NCI-H345 treated with DMSO at 0.1 percent for 48 hours (cell line): Measurements from ENCODE around the gene SLC30A2.
"Not testable (repeated sequence)": the region's sequence is repeated elsewhere in the genome, so short reads cannot be mapped to it uniquely, and the experiment has no call there.

Experiments
- DNase-seq: peaks from one replicate; lab custom pipeline; 2025; ENCODE audit not compliant: unreplicated experiment; lab: John Stamatoyannopoulos, UW

SLC30A2 gene

GRCh38 chr1:26045722-26046245 is at the start of gene SLC30A2:
SLC30A2 (minus strand) TSS chr1:26046118; CDS start chr1:26045896, 222 bp downstream.
- DNase-seq: no peak

GRCh38 chr1:26094677-26095383 is 48.9 kb upstream of the SLC30A2 start:
- DNase-seq: peak; percentile 13

GRCh38 chr1:26094076-26094669 is 48.3 kb upstream of the SLC30A2 start:
- DNase-seq: peak; percentile 11

GRCh38 chr1:26093569-26093968 is 47.7 kb upstream of the SLC30A2 start:
- DNase-seq: not testable (repeated sequence)

- DNase-seq: no peak
These were observed 46.5 kb upstream of the SLC30A2 start for GRCh38 chr1:26092422-26092821.

GRCh38 chr1:26090893-26091292 is 45.0 kb upstream of the SLC30A2 start:
- DNase-seq: no peak

GRCh38 chr1:26089125-26089524 is 43.2 kb upstream of the SLC30A2 start:
- no peak for DNase-seq

- no peak for DNase-seq
These were observed 38.9 kb upstream of the SLC30A2 start for GRCh38 chr1:26084844-26085243.

GRCh38 chr1:26084091-26084561 is 38.2 kb upstream of the SLC30A2 start:
- no peak for DNase-seq

- DNase-seq: no peak
These were observed 37.3 kb upstream of the SLC30A2 start for GRCh38 chr1:26083208-26083607.

- DNase-seq: no peak
These were observed 36.1 kb upstream of the SLC30A2 start for GRCh38 chr1:26082020-26082350.

GRCh38 chr1:26081267-26082019 is 35.5 kb upstream of the SLC30A2 start:
- DNase-seq: no peak

- DNase-seq: no peak
These were observed 34.3 kb upstream of the SLC30A2 start for GRCh38 chr1:26079960-26080814.

GRCh38 chr1:26079178-26079563 is 33.3 kb upstream of the SLC30A2 start:
- no peak for DNase-seq

GRCh38 chr1:26078286-26079177 is 32.6 kb upstream of the SLC30A2 start:
- DNase-seq: no peak

GRCh38 chr1:26077524-26077923 is 31.6 kb upstream of the SLC30A2 start:
- DNase-seq: no peak

GRCh38 chr1:26075421-26076144 is 29.7 kb upstream of the SLC30A2 start:
- no peak for DNase-seq

- no peak for DNase-seq
These were observed 26.4 kb upstream of the SLC30A2 start for GRCh38 chr1:26072305-26072704.

- no peak for DNase-seq
These were observed 25.0 kb upstream of the SLC30A2 start for GRCh38 chr1:26070963-26071342.
